Neural cell (in vitro differentiated cells): Measurements from ENCODE around the gene TRAF3.
"Not testable (repeated sequence)": the region's sequence is repeated elsewhere in the genome, so short reads cannot be mapped to it uniquely, and the experiment has no call there.

Experiments used
- CTCF ChIP-seq: fragments of 450-650 bp; IDR thresholded peaks from 2 replicates; pipeline ENCODE4 v1.5.1; 2014; ENCODE audit warnings: antibody characterized with exemption, mild to moderate bottlenecking, moderate library complexity; ENCODE audit not compliant: poor library complexity, severe bottlenecking
- EP300 ChIP-seq: fragments of 450-650 bp; conservative IDR thresholded peaks from 2 replicates; pipeline ENCODE4 v1.6.1; 2014; ENCODE audit warnings: antibody characterized with exemption, mild to moderate bottlenecking, moderate library complexity; ENCODE audit not compliant: poor library complexity, severe bottlenecking
- POLR2AphosphoS5 ChIP-seq: IDR thresholded peaks from 2 replicates; pipeline ENCODE4 v1.6.1; 2012
- RAD21 ChIP-seq: fragments of 450-650 bp; conservative IDR thresholded peaks from 2 replicates; pipeline ENCODE4 v1.6.1; 2014; ENCODE audit warnings: antibody characterized with exemption, mild to moderate bottlenecking, moderate library complexity
- SMC3 ChIP-seq: fragments of 450-650 bp; conservative IDR thresholded peaks from 2 replicates; pipeline ENCODE4 v1.6.1; 2014; ENCODE audit warnings: antibody characterized with exemption, mild to moderate bottlenecking, moderate library complexity; ENCODE audit not compliant: poor library complexity
- TAF1 ChIP-seq: IDR thresholded peaks from 2 replicates; pipeline ENCODE4 v1.6.1; 2012; ENCODE audit warnings: low read depth

GRCh38 chr14:102877511-102877910 lies 100.3 kb downstream of the TRAF3 start:
- not testable (repeated sequence) for TF ChIP-seq CTCF, SMC3, RAD21, POLR2AphosphoS5, TAF1, EP300
